Hepatic stellate cell (primary cell): ENCODE results near the gene TEX38.
A peak's percentile ranks its signal among the peaks of the same experiment; 100 is the strongest.
"Not testable (repeated sequence)": the region's sequence is repeated elsewhere in the genome, so short reads cannot be mapped to it uniquely, and the experiment has no call there.

ENCODE experiments used
- DNase-seq: peaks from one replicate; pipeline ENCODE4 v3.0.0; 2011; ENCODE audit warnings: low spot score

The TEX38 gene

DNA sequence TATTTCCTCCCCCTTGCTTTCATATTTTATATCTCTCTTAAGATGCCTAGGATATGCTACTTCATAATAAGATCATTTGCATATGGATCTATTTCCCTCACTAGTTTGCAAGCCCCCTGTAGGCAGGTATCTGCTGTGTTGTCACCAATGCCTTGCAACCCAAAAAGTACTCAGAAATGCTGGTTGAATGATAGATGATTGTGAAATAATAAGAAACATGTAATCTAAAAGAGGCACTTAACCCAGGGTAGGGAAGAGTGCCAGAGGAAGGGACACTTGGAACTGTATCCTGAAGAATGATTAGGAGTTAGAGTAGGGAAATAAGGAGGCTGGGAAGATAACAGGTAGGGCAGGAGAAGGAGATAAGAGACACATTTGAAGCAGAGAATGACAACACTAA, 15.8 kb upstream of the TEX38 start:
- DNase-seq, result no peak

DNA sequence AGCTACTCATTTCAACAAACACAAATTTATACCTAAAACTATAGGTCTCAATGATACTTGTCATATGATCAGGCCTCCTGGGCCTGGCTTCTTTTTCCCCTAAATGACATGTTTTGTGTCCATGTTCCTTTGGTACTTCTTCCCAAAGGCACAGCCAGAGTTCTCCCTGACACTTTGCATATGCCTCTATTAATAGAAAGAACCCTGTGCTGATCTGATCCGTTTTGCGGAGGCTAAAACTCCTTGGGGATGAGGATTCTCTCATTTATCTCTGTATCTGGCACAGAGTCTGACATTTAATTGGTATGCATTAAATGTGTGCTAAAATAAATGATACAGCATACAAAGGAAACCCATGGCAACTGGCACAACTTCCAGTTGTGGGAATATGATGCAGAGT, 15.0 kb upstream of the TEX38 start:
- DNase-seq, result no peak

DNA sequence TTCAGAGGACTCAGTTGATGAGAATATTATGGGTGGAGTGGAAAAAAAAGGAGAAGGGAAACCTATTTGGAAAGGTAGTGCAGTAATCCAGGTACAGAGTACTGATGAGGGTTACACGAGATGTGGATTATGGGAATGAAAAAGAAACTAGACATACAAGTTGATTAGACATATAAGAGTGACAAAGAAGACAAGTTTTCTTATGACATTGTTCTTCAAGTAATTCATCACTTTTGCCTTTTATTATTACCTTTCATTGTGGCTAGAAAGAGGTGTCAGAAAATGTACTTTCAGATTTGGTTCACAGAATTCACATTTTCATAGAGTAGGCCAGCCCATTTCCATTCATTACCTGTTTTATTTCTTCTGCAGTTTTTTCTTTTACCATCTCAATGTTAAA, 13.9 kb upstream of the TEX38 start:
- DNase-seq, result no peak

DNA sequence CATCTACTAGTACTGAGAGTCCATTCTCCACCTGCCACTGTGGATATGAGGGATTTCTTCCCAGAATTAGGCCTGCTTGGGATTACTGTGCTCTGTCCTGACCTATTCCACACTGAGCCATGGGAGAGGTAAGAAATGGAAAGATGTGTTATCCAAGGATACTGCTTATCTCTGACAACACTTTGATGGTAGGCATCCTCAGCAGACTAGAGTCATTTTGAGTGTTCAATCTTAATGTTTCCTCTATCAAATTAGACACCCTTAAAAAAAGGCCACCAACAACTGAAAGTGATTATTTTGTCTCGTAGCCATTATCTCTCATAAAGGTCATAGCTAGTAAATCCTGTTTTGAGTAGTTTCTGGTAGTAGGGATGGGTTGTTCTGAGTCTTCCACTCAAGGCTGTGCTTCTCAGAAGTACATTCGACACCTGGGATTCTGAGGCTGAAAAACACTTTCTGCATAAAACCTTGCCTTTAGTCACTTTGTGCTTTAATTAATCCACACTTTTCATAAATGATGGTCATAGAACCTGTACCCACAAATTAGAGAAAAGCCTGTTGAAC, 12.3 kb upstream of the TEX38 start:
- no peak for DNase-seq

DNA sequence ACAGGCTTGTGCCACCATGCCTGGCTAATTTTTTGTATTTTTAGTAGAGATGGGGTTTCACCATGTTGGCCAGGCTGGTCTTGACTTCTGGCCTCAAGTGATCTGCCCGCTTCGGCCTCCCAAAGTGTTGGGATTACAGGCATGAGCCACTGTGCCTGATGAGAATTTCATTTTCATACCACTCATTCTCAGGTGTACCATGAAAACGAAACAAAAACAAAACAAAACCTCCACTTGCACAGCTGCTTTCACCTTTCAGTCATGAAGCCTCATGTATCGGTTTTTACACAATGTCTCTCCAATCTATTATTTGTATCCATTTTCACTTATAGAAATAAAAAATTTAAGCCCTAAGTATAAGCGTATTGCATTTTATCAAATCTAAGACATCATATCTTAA, 11.5 kb upstream of the TEX38 start:
- DNase-seq, result not testable (repeated sequence)

DNA sequence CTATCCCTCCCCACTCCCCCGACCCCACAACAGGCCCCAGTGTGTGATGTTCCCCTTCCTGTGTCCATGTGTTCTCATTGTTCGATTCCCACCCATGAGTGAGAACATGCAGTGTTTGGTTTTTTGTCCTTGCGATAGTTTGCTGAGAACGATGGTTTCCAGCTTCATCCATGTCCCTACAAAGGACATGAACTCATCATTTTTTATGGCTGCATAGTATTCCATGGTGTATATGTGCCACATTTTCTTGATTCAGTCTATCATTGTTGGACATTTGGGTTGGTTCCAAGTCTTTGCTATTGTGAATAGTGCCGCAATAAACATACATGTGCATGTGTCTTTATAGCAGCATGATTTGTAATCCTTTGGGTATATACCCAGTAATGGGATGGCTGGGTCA, 8.7 kb upstream of the TEX38 start:
- DNase-seq, result not testable (repeated sequence)

DNA sequence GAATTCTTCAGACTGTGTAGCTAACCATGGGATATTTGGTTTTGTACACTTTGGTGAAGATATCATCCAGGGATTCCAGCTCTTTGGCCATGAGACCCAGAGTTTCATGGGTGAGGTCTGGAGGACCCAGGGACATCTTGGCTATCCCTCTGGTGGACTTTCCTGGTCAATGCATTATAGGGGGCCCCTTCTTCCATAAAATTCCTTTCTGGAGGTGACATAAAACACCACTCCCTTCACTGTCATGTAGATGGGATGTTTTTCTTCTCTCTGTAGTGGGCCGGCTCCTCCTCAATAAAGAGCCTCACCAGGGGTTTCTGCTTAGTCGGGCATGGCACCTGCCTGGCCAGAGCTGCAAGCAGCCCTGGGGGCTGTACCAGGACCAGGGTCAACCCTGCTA, 5.7 kb upstream of the TEX38 start:
- DNase-seq, result no peak

DNA sequence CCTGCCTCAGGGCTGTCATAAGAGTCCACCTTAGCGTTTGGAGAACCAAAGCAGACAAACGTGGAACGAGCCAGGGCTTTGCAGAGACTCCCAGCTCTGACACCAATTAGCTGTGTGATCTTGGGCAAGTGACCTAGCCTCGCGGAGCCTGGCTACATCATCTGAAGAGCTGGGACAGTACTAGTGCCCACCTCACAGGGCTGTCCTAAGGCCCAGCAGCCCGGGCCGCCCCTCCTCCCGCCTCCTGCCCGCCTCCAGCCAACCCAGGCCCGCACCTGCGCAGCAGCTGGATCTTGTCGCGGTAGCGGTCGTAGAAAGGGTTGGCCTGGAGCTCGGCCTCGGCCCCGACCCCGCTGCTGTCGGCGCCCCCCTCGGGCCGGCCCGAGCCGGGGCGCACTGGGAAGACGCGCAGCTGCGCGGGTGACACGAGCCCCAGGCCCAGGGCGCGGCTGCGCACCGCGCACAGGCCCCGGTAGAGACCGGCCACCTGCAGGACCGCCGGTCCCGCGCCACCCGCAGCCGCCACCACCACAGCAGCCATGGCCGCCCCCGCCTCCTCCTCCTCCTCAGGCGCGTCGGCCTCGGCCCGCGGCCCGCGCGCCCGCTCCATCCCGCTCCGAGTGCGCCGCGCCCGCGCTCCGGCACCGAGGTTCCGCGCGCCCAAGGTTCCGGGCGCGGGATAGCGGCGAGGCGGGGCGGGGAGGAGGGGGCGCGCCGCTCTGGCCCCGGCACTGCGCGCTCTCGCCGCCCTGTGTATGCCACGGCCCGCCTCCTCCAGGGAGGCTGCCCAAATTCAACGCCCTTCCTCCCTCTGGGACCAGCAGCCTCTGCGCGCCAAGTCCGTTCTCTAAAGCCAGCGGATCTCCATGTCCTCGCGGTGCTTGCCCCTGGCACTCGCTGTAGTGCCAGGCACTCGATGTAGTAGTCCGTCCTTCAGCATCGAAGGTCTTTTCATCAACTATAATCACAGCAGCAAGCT, 3.6 kb upstream of the TEX38 start, which contains the start of gene ATPAF1:
ATPAF1 (minus strand) TSS at position 583 of the 979 bp plus-strand sequence; CDS start at position 541, 42 bp downstream.
- DNase-seq, result peak; percentile 77

DNA sequence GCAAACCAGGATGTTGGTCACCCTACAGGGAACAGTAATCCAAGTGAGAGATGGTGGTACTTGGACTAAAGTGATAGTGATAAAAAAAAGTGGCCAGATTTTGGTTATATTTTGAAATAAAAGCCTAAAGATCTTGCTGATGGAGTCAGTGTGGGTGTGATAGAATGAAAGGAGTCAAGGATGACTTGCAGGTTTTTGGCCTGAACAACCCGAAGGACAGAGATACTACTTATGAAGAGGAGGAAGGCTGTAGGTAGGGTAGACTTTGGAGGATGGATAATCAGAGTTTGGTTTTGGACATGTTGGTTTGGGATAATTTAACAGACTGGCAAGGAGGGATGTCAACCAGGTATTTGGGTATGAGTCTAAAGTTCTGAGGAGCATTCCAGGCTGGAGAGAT, 1.5 kb upstream of the TEX38 start:
- DNase-seq, result no peak

DNA sequence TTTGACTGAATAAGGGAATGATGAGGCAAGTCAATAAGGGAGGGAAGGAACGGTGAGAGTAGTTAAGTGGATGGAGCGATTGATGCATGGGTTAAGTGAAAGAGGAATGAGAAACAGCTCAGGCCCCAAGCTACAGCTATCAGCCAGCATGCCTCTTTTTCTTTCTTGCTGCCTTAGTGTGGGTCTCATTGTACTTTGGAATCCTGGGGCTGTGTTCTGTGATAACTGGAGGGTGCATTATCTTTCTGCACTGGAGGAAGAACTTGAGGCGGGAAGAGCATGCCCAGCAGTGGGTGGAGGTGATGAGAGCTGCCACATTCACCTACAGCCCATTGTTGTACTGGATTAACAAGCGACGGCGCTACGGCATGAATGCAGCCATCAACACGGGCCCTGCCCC, 1.0 kb downstream of the TEX38 start:
- no peak for DNase-seq

DNA sequence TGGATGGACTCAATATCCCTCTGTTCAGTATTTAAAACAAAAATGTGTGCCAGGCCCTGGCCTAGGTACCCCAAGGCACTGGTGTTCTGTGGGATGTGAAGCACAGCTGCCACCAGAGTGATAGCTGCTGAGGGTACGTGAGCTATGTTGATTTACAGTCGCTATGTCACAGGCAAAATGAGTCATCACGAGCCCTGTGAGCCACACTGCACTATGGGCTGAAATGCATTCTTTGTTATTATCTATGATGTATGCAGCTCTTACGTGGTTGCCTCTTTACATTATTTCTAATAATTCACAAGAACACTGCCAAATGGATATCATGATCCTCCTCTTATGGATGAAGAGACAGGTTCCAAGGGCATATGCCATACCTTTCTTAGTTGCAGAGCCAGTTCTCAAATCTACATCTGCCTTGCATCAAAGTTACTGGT, 2.1 kb downstream of the TEX38 start:
- peak; percentile 59 for DNase-seq

DNA sequence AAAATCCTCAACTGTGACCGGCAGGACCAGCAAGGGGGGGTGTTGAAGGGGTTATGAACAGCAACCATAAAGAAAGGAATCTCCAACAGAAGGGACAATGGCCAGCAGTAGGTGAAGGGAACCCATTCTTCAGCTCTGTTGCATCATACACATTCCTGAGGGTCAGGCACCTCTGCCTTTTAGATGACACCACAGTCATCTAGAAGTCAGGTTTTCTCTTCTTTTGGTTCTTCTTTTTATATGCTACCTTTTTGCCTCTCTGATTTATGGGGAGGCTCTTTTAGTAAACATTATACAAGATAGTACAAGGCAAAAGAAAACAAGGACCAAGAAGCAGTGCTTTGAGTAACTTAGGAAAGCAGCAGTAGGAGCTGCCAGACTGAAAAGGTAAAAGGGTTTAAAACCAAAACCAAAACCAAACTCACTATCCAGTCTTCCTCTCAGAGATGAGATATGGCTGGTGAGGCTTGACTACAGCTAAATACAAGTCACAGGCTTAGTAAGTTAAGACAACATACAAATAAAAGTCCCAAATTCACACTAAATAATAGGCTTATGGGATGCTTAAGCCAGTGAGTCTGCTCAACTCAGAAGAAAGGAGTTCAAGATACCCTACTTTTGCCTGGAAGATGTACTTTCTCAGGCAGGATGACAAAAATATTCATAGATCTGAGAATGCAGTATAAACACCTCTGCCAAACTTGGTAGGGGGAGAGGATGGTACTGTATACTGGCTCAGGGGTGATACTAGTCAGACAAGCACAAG, 4.1 kb downstream of the TEX38 start:
- no peak for DNase-seq

DNA sequence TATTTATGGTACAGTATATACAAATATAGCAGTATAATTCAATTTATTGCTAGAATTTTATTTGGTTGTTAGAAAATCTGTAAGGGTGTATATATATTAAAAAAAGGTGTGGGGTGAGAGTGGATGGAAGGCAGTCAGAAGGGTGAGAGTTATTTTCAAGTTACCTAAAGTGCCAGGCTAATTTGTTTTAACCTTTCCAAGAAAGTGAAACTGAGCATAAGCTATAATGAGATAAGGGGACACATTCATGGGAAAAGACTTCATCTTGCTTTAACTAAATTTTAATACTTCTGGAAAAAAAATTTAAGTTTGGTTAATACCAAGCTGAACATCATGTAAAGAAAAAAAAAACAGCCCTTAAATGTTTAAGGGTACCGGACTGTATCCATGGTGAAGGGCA, 4.9 kb downstream of the TEX38 start:
- no peak for DNase-seq

DNA sequence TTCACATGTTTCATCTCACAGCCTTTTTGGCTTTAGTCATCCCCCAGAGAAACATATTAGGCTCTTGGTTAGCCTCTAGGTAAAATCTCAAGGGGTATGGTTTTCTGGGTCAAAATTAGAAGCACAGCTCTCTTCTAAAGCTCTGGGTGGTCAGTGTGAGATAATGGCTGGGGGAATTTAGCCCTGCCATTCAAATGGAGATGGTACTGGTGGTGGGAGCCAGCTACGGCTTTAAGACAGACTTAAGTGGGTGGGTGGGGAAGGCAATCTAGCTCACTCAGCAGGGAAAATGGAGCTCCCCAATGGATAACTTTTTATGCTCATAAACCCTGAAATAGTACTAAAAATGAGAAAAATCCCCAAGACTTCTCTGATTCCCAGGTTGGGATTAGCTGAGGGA, 5.7 kb downstream of the TEX38 start:
- no peak for DNase-seq

DNA sequence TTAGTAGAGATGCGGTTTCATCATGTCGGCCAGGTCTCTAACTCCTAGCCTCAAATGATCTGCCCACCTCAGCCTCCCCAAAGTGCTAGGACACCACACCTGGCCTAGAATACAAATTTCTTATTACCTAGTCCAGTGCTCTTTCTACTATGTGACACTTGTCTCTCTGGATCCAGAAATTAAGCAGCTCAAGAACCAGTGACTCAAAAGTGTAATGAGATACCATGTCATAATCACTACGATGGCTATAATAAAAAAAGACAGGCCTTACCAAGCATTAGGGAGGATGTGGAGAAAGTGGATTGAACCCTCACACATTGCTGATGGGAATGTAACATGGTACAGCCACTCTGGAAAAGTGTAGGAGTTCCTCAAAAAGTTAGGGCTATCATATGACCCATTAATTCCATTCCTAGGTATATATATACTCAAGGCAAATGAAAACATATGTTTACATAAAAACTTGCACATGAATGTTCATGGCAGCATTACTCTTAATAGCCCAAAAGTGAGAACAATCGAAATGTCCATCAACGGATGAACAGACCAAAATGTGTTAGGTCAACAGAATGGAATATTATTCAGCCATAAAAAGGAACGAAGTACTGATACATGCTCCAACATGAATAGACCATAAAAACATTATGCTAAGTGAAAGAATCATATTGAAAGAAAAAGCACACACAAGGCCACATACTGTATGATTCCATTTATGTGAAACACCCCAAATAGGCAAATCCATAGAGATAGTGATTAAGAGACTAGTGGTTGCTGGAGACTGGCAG, 8.3 kb downstream of the TEX38 start:
- no peak for DNase-seq

DNA sequence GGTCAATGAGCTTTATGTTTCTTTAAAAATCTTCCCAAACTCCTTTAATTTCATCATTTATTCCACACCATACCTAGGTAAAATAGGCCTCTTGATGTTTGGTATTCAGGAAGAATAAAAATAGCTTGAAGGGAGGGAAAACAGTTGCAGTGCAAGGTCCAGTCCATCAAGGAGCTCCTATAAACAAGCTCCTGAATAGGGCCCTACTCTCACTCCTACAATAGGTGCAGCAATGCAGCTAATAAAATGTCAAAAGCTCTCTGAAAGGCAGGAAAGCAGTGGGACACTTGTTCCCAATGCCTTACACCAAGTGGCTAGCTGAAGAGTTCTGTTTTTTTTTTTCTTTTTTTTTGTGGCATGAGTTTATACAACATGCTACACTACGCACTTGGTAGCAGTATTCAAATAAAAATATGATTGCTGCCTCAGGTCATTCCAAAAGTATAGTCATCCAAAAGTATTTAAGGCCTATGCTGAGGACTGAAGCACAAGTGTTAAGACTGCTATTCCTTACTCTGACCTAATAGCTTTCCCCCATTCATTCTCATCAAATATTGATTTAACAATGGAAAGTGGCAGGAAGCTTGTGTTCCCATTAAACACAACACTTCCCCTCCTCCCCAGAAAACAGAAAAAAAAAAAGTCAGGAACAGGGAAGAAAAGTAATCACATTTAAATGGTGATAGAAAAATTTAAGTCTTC, 9.8 kb downstream of the TEX38 start:
- no peak for DNase-seq

DNA sequence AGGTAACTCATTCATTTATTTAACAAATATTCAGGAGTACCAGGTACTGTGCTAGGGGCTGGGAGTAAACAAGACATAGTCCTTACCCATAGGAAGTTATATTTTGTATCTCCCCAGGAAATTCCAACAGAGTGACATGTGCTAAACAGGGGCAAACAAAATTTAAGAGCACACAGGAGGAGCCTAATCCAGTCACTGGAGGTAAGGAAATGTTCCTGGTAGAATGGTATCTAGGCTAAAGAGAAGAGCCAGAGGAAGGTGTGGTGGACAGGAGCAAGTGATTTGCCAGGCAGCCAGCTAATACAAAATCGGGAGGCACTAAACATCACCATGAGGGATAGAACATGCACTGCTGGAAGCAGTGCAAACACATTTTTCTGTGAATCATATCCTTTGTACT, 10.4 kb downstream of the TEX38 start:
- no peak for DNase-seq

DNA sequence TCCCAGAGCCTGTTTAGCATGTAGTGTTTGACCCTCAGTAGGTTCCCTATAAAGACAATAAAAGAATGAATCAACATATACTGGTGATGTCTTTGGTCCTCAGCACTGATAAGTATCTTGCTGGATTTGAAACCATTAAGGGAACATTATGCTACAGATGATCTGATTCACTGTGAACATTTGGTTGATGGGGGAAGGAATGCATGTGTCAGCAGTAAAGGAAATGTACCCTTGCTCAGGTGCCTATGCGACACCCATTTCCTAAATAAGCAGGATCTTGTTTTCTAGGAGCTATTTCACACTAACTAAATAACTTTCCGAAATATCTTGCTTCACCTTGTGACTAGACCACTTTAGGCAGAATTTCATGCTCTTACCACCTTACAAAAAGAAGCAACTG, 13.0 kb downstream of the TEX38 start:
- no peak for DNase-seq

DNA sequence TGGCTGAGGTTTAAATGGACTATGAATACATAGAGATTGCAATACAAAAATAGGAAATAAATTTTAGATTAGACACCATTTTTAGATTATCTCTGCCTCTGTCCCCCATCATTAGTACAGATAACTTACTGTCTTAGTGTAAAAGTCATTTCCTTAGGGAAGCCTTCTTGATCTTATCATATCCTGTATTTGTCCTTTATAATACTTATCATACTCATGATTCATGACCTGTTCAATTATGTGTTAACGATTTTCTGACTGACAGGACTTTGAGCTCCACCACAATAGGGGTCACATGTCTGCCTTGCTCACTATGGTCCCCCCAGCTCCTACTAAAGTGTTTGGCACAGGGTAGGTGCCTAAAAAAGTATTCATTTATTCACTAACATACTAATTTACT, 14.6 kb downstream of the TEX38 start:
- DNase-seq, result no peak

DNA sequence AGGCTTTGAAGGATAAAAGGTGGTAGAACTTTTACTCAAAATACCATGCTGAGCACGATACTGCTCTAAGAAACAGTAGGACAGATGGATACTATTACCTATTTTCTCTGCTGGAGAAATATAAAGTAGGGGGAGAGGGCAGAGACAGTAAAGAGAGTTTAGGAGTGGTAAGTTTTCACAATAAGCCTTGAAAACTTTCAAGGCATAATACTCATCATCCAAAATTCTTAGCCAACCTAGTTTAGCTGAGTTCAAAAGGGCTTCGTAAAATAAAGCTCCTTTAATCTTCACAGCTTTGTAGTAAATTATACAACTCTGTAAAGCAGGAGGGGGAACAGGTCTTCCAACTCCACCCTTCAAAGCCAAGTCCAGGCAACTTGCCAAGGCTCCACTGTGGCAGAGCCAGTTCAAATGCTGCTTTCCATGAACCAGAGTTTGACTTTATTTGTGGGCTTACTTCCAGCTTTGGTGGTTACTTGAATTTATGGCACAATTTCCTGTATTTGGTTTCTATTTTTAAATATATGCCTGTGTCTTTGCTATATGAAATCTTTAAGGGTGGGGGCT, 15.5 kb downstream of the TEX38 start:
- no peak for DNase-seq

DNA sequence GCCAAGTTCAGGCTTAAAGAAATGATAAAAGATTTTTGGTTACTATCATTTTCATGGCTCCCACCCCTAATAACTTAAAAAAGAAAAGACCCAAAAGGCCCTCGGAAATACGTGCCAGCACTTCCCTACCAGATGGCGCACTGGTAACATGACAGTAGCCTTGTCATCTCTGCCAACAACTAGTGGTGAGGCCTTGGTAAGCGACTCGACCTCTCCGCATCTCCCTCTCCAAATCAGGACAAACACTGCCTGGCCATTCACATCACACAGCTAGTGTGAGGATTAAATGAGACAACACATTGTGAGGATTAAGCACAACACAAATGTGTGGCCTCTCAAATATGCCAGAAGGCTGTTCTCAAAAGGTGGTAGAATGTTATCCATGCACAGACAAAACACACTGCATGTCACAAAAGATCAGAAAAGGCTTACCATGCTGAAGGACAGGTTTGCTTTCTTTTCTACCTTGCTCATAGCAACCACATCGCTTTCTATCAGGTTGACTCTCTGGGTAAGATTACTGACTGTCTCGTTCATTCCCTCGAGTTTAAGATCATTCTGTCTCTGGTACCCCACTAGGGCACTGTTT, 16.4 kb downstream of the TEX38 start:
- no peak for DNase-seq
